Measurements from ENCODE around the gene CAGE1.

CAGE1 gene

GRCh38 chr6:7389451-7390225 lies at the start of gene CAGE1, which contains the start of gene RIOK1:
Gene CAGE1 (minus strand): TSS chr6:7389742. CDS start chr6:7387173, 2,569 bp downstream.
Gene RIOK1 (plus strand): TSS chr6:7389808. CDS start chr6:7390003, 195 bp downstream.
- DNase-seq: peak; percentile 97

- DNase-seq: no peak
Observed at GRCh38 chr6:7439228-7439627, 49.7 kb upstream of the CAGE1 start.

GRCh38 chr6:7438011-7438410 lies 48.5 kb upstream of the CAGE1 start:
- no peak for DNase-seq

- no peak for DNase-seq
Observed at GRCh38 chr6:7434672-7435071, 45.1 kb upstream of the CAGE1 start.

GRCh38 chr6:7433121-7433617 lies 43.6 kb upstream of the CAGE1 start:
- no peak for DNase-seq

- DNase-seq: no peak
Observed at GRCh38 chr6:7432391-7433120, 43.0 kb upstream of the CAGE1 start.

- DNase-seq: peak; percentile 54
Observed at GRCh38 chr6:7431674-7432390, 42.3 kb upstream of the CAGE1 start.

GRCh38 chr6:7431313-7431673 lies 41.8 kb upstream of the CAGE1 start:
- no peak for DNase-seq

- DNase-seq: no peak
Observed at GRCh38 chr6:7426447-7427169, 37.1 kb upstream of the CAGE1 start.

- DNase-seq: no peak
Observed at GRCh38 chr6:7425808-7426190, 36.3 kb upstream of the CAGE1 start.

GRCh38 chr6:7424967-7425807 lies 35.6 kb upstream of the CAGE1 start:
- DNase-seq: no peak

- no peak for DNase-seq
Observed at GRCh38 chr6:7424058-7424457, 34.5 kb upstream of the CAGE1 start.

GRCh38 chr6:7421066-7421465 lies 31.5 kb upstream of the CAGE1 start:
- DNase-seq: no peak

GRCh38 chr6:7419065-7419464 lies 29.5 kb upstream of the CAGE1 start:
- no peak for DNase-seq

GRCh38 chr6:7418238-7418905 lies 28.8 kb upstream of the CAGE1 start:
- no peak for DNase-seq

GRCh38 chr6:7417684-7418083 lies 28.1 kb upstream of the CAGE1 start:
- no peak for DNase-seq

GRCh38 chr6:7414811-7415210 lies 25.3 kb upstream of the CAGE1 start:
- DNase-seq: no peak

- DNase-seq: no peak
Observed at GRCh38 chr6:7413151-7413823, 23.7 kb upstream of the CAGE1 start.

GRCh38 chr6:7411328-7411727 lies 21.8 kb upstream of the CAGE1 start:
- DNase-seq: no peak

- no peak for DNase-seq
Observed at GRCh38 chr6:7410851-7411250, 21.3 kb upstream of the CAGE1 start.

GRCh38 chr6:7409740-7410139 lies 20.2 kb upstream of the CAGE1 start:
- no peak for DNase-seq

Measured in femur (tissue), 1 donor.